ENCODE results near the gene DRGX.

Gene DRGX

GRCh38 chr10:49361178-49361554 is 34.7 kb downstream of the DRGX start:
- no peak for DNase-seq

GRCh38 chr10:49360271-49361177 is 35.4 kb downstream of the DRGX start:
- no peak for DNase-seq

- no peak for DNase-seq
These were observed 36.3 kb downstream of the DRGX start for GRCh38 chr10:49359349-49360270.

GRCh38 chr10:49357910-49358309 is 38.0 kb downstream of the DRGX start:
- DNase-seq: no peak

GRCh38 chr10:49356944-49357343 is 38.9 kb downstream of the DRGX start:
- DNase-seq: no peak

- DNase-seq: no peak
These were observed 39.7 kb downstream of the DRGX start for GRCh38 chr10:49356181-49356580.

- no peak for DNase-seq
These were observed 40.7 kb downstream of the DRGX start for GRCh38 chr10:49355221-49355620.

GRCh38 chr10:49354593-49354992 is 41.3 kb downstream of the DRGX start:
- no peak for DNase-seq

GRCh38 chr10:49353895-49354566 is 41.9 kb downstream of the DRGX start:
- DNase-seq: no peak

- DNase-seq: no peak
These were observed 42.6 kb downstream of the DRGX start for GRCh38 chr10:49353026-49353894.

GRCh38 chr10:49352323-49352722 is 43.6 kb downstream of the DRGX start:
- DNase-seq: no peak

- no peak for DNase-seq
These were observed 44.2 kb downstream of the DRGX start for GRCh38 chr10:49351669-49352068.

- no peak for DNase-seq
These were observed 44.9 kb downstream of the DRGX start for GRCh38 chr10:49350846-49351532.

- no peak for DNase-seq
These were observed 45.8 kb downstream of the DRGX start for GRCh38 chr10:49350138-49350537.

GRCh38 chr10:49349390-49349789 is 46.5 kb downstream of the DRGX start:
- DNase-seq: no peak

- no peak for DNase-seq
These were observed 47.3 kb downstream of the DRGX start for GRCh38 chr10:49348593-49348992.

GRCh38 chr10:49347827-49348226 is 48.1 kb downstream of the DRGX start:
- DNase-seq: no peak

- no peak for DNase-seq
These were observed 48.5 kb downstream of the DRGX start for GRCh38 chr10:49347342-49347741.

- DNase-seq: no peak
These were observed 51.0 kb downstream of the DRGX start for GRCh38 chr10:49344840-49345239.

GRCh38 chr10:49338604-49339003 is 57.3 kb downstream of the DRGX start:
- DNase-seq: no peak

- no peak for DNase-seq
These were observed 60.4 kb downstream of the DRGX start for GRCh38 chr10:49335364-49335972.
